ENCODE measurements around the gene TLE3. TPM values are rescaled to one million over a fixed set of nuclear protein-coding genes. Genes with fewer than 3 reads are reported as not detected.

The TLE3 gene
- polyA plus RNA-seq, 1 of the 3 experiments (the other 2 are of a cell fraction), result 14.7 TPM

- Histone ChIP-seq H3K36me3 (replicated peaks in 1 of 2; ENCODE audit: control insufficient read depth in 1 of 2, insufficient read depth in 2 of 2, low read length in 1 of 2) (no peaks in the 10 kb centered on the region), H3K4me3 (ENCODE audit: low read depth in 2 of 2, low read length in 1 of 2) (no peak overlapping the region), H3K4me1 (ENCODE audit: control insufficient read depth in 1 of 2, insufficient read depth in 2 of 2, low read depth in 1 of 2, low read length in 1 of 2) (peaks cover 0 to 20% of the 10 kb centered on the region in 2 experiments; a peak in 1 of 4 replicates), H3K79me2 (ENCODE audit: insufficient read depth) (no peaks in the 10 kb centered on the region), H3K9ac (no peak overlapping the region), H2AFZ (ENCODE audit: low read depth) (no peak overlapping the region), H4K20me1 (ENCODE audit: insufficient read depth) (no peaks in the 10 kb centered on the region), H3K9me3 (no peaks in the 10 kb centered on the region), H3F3A (replicated peaks; ENCODE audit: insufficient read depth) (no peaks in the 10 kb centered on the region), H3K27me3 (ENCODE audit: insufficient read depth) (peaks cover 9% of the 10 kb centered on the region; the same call in 1 of the 2 replicates), H3K27ac (ENCODE audit: low read depth in 2 of 2, low read length in 1 of 2) (no peak overlapping the region), H3K4me2 (no peak overlapping the region), H3K9me2 (no peaks in the 10 kb centered on the region)
- TF ChIP-seq YY1 (IDR thresholded peaks at IDR 0.05; ENCODE audit: low read depth) (no peak), RFX5 (IDR thresholded peaks at IDR 0.05; ENCODE audit: low read length) (no peak), RCOR1 (IDR thresholded peaks at IDR 0.05; ENCODE audit: low read length) (no peak), GABPA (IDR thresholded peaks at IDR 0.05; ENCODE audit: low read depth) (no peak), CHD2 (IDR thresholded peaks at IDR 0.05; ENCODE audit: low read length, partially characterized antibody) (no peak)
- TF ChIP-seq, protein P1, sequence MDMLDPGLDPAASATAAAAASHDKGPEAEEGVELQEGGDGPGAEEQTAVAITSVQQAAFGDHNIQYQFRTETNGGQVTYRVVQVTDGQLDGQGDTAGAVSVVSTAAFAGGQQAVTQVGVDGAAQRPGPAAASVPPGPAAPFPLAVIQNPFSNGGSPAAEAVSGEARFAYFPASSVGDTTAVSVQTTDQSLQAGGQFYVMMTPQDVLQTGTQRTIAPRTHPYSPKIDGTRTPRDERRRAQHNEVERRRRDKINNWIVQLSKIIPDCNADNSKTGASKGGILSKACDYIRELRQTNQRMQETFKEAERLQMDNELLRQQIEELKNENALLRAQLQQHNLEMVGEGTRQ (IDR thresholded peaks at IDR 0.05; ENCODE audit: borderline replicate concordance, low read depth, low read length), result no peak
- CTCF ChIA-PET, result no interaction called here
- POLR2A ChIA-PET, result no interaction called here
- no peak for DNase-seq
- 87% methylated on average over 3 of the region's 3 CpGs for whole genome bisulfite sequencing (ENCODE audit: low lambda C conversion rate)
These were observed 30.2 kb upstream of the TLE3 start for GRCh38 chr15:70127770-70128413.

DNA sequence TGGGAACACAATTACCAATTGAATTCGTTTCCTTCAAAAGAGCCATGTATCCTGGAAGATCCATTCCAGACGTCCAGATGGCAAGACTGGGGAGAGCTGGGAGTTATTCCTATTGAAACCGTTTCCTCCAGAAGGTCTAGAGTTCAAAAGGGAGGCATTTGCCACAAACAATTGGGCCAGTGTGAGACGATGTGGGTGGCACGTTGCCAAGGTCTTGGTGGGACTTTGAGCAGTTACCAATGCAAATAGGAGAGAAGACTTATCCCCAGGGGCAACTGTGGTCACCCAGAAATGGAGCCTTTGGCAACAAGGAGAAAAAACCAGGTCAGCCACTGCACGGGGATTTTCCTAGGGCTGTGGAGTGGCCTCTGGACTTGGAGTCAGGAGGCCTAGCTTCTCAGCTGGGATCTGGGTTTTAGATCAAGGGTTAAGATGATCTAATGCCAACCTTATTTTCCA lies 29.6 kb upstream of the TLE3 start:
- DNase-seq, result no peak
- no peak overlapping the region for H2AFZ ChIP-seq (ENCODE audit: low read depth)
- ChIA-PET CTCF (interaction anchor here (1.3 kb wide), 1 partner anchor 13 kb away, joined by 3 read pairs; no protein-coding TSS in a partner anchor), POLR2A (no interaction called here)
- H3K79me2 ChIP-seq (ENCODE audit: insufficient read depth), result no peaks in the 10 kb centered on the region
- no peak overlapping the region for H3K9ac ChIP-seq
- H3K9me3 ChIP-seq, result no peaks in the 10 kb centered on the region
- WGBS (ENCODE audit: low lambda C conversion rate), result 21% methylated on average over 6 of the region's 6 CpGs
- H3F3A ChIP-seq (replicated peaks; ENCODE audit: insufficient read depth), result no peaks in the 10 kb centered on the region
- TF ChIP-seq REST (IDR thresholded peaks at IDR 0.05; ENCODE audit: low read depth, low read length) (no peak), SIN3A (IDR thresholded peaks at IDR 0.05; ENCODE audit: borderline replicate concordance, low read depth, low read length) (no peak), ELF1 (IDR thresholded peaks at IDR 0.05) (no peak), MEF2A (IDR thresholded peaks at IDR 0.05; ENCODE audit: borderline replicate concordance, low read depth) (no peak), EP300 (IDR thresholded peaks at IDR 0.05; ENCODE audit: borderline replicate concordance in 1 of 2, low read depth in 1 of 2, low read length in 1 of 2) (no peak), RAD21 (IDR thresholded peaks at IDR 0.05; ENCODE audit: low read length) (no peak), ZBTB33 (IDR thresholded peaks at IDR 0.05; ENCODE audit: borderline replicate concordance, low read depth) (no peak), RFX5 (IDR thresholded peaks at IDR 0.05; ENCODE audit: low read length) (no peak), SMC3 (IDR thresholded peaks at IDR 0.05; ENCODE audit: low read depth, low read length) (no peak), GABPA (IDR thresholded peaks at IDR 0.05; ENCODE audit: low read depth) (no peak), RCOR1 (IDR thresholded peaks at IDR 0.05; ENCODE audit: low read length) (no peak)
- TF ChIP-seq, protein P2, sequence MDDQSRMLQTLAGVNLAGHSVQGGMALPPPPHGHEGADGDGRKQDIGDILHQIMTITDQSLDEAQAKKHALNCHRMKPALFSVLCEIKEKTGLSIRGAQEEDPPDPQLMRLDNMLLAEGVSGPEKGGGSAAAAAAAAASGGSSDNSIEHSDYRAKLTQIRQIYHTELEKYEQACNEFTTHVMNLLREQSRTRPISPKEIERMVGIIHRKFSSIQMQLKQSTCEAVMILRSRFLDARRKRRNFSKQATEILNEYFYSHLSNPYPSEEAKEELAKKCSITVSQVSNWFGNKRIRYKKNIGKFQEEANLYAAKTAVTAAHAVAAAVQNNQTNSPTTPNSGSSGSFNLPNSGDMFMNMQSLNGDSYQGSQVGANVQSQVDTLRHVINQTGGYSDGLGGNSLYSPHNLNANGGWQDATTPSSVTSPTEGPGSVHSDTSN (IDR thresholded peaks at IDR 0.05), result no peak
- TF ChIP-seq, protein P1 (IDR thresholded peaks at IDR 0.05; ENCODE audit: borderline replicate concordance, low read depth, low read length), result no peak
- TF ChIP-seq, protein P3, sequence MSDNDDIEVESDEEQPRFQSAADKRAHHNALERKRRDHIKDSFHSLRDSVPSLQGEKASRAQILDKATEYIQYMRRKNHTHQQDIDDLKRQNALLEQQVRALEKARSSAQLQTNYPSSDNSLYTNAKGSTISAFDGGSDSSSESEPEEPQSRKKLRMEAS (IDR thresholded peaks at IDR 0.05; ENCODE audit: low read depth), result no peak
- peaks cover 0 to 25% of the 10 kb centered on the region in 2 experiments; a peak in 1 of 4 replicates for H3K4me1 ChIP-seq (ENCODE audit: control insufficient read depth in 1 of 2, insufficient read depth in 2 of 2, low read depth in 1 of 2, low read length in 1 of 2)
- no peak overlapping the region for H3K4me2 ChIP-seq
- no peaks in the 10 kb centered on the region for H4K20me1 ChIP-seq (ENCODE audit: insufficient read depth)
- no peaks in the 10 kb centered on the region for H3K9me2 ChIP-seq
- H3K36me3 ChIP-seq (replicated peaks in 1 of 2; ENCODE audit: control insufficient read depth in 1 of 2, insufficient read depth in 2 of 2, low read length in 1 of 2), result no peaks in the 10 kb centered on the region
- H3K27ac ChIP-seq (ENCODE audit: low read depth in 2 of 2, low read length in 1 of 2), result no peak overlapping the region
- no peak overlapping the region for H3K4me3 ChIP-seq (ENCODE audit: low read depth in 2 of 2, low read length in 1 of 2)
- H3K27me3 ChIP-seq (ENCODE audit: insufficient read depth), result peaks cover 9% of the 10 kb centered on the region; the same call in 1 of the 2 replicates
